GM18517 (cell line): ENCODE data around the gene RUFY3.
"Not testable (repeated sequence)": the region's sequence is repeated elsewhere in the genome, so short reads cannot be mapped to it uniquely, and the experiment has no call there.

Experiments used
- ATAC-seq: cut with Tn5 transposase; IDR thresholded peaks from one replicate; pipeline ENCODE4 v1.9.1; 2021; ENCODE audit warnings: mild to moderate bottlenecking, moderate library complexity; ENCODE audit not compliant: unreplicated experiment

The RUFY3 gene

GRCh38 chr4:70769396-70769795 is 47.6 kb downstream of the RUFY3 start:
- not testable (repeated sequence) for ATAC-seq

GRCh38 chr4:70772929-70773555 is 51.3 kb downstream of the RUFY3 start:
- ATAC-seq = peak; percentile 65

- no peak for ATAC-seq
Measured at GRCh38 chr4:70778888-70779422, 57.2 kb downstream of the RUFY3 start.

GRCh38 chr4:70783096-70783495 is 61.3 kb downstream of the RUFY3 start:
- no peak for ATAC-seq

GRCh38 chr4:70787496-70787895 is 65.7 kb downstream of the RUFY3 start:
- ATAC-seq = no peak

GRCh38 chr4:70788733-70789132 is 67.0 kb downstream of the RUFY3 start:
- no peak for ATAC-seq

GRCh38 chr4:70793626-70794025 is 71.9 kb downstream of the RUFY3 start:
- no peak for ATAC-seq

- peak; percentile 52 for ATAC-seq
Measured at GRCh38 chr4:70801265-70801809, 79.6 kb downstream of the RUFY3 start.

GRCh38 chr4:70802928-70803580 is 81.3 kb downstream of the RUFY3 start:
- ATAC-seq = no peak

- no peak for ATAC-seq
Measured at GRCh38 chr4:70808151-70808550, 86.4 kb downstream of the RUFY3 start.

GRCh38 chr4:70815370-70815769 is 93.6 kb downstream of the RUFY3 start:
- no peak for ATAC-seq

- ATAC-seq = no peak
Measured at GRCh38 chr4:70816894-70817293, 95.1 kb downstream of the RUFY3 start.

GRCh38 chr4:70818173-70818855 is 96.5 kb downstream of the RUFY3 start:
- ATAC-seq = peak; percentile 43

- no peak for ATAC-seq
Measured at GRCh38 chr4:70818921-70819320, 97.2 kb downstream of the RUFY3 start.

GRCh38 chr4:70829015-70829414 is 107.3 kb downstream of the RUFY3 start:
- ATAC-seq = no peak

- ATAC-seq = no peak
Measured at GRCh38 chr4:70829492-70829891, 107.7 kb downstream of the RUFY3 start.

GRCh38 chr4:70830054-70830453 is 108.3 kb downstream of the RUFY3 start:
- no peak for ATAC-seq

GRCh38 chr4:70831293-70831692 is 109.5 kb downstream of the RUFY3 start:
- no peak for ATAC-seq

GRCh38 chr4:70833675-70834074 is 111.9 kb downstream of the RUFY3 start:
- ATAC-seq = no peak

GRCh38 chr4:70836081-70836480 is 114.3 kb downstream of the RUFY3 start:
- no peak for ATAC-seq

GRCh38 chr4:70838204-70838603 is 116.4 kb downstream of the RUFY3 start:
- no peak for ATAC-seq
